LNCaP clone FGC (cell line): Measurements from ENCODE around the gene CACNA1G.

Source experiments
- DNase-seq: peaks from one replicate; pipeline ENCODE4 v3.0.0-alpha.2; 2011; ENCODE audit warnings: low read depth
- H3K4me3 ChIP-seq: 2 replicates; pipeline ENCODE4 v1.5.1; 2011; ENCODE audit warnings: mild to moderate bottlenecking, low read depth, low read length, control low read depth
- CTCF ChIP-seq: IDR thresholded peaks from 2 replicates; pipeline ENCODE4 v1.5.1; 2012; ENCODE audit warnings: mild to moderate bottlenecking; ENCODE audit not compliant: control insufficient read depth, insufficient read depth; ENCODE audit errors: extremely low read depth

CACNA1G gene

GRCh38 chr17:50661795-50662391 lies 101.4 kb downstream of the CACNA1G start:
- no peak overlapping the region for H3K4me3 ChIP-seq
- DNase-seq: no peak
- no peak for TF ChIP-seq CTCF

DNA sequence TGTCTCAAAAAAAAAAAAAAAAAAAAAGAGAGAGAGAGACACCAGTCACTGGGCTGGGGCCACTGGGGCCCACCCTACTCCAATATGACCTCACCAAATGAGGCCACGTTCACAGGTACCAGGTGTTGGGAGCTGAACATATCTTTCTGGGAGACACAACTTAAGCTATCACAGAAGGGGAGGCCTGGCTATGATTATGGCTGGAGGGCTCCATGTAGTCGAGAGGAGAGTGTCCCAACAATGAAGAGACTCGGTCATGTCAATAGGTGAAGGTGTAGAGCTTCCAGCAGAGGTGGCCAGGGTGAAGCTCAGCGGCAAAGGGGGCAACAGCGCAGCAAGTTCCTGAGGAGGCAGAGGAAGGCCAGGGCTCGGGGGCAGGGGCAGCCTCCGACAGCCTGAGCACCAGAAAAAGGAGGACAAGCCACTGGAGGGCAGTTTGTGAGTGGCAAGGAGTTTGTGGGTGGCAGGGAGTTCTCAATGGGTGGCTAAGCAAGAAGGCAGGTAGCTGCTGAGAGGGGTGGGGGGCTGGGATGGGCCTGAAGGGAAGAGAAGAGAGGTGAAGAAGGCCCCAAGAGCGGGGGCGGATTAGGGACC lies 102.2 kb downstream of the CACNA1G start:
- TF ChIP-seq CTCF: no peak

GRCh38 chr17:50663812-50664374 lies 103.4 kb downstream of the CACNA1G start:
- H3K4me3 ChIP-seq: no peak overlapping the region
- no peak for TF ChIP-seq CTCF
- no peak for DNase-seq

More for the DNA sequence above, 102.2 kb downstream of the CACNA1G start:
- no peak for DNase-seq
- H3K4me3 ChIP-seq: no peak overlapping the region

DNA sequence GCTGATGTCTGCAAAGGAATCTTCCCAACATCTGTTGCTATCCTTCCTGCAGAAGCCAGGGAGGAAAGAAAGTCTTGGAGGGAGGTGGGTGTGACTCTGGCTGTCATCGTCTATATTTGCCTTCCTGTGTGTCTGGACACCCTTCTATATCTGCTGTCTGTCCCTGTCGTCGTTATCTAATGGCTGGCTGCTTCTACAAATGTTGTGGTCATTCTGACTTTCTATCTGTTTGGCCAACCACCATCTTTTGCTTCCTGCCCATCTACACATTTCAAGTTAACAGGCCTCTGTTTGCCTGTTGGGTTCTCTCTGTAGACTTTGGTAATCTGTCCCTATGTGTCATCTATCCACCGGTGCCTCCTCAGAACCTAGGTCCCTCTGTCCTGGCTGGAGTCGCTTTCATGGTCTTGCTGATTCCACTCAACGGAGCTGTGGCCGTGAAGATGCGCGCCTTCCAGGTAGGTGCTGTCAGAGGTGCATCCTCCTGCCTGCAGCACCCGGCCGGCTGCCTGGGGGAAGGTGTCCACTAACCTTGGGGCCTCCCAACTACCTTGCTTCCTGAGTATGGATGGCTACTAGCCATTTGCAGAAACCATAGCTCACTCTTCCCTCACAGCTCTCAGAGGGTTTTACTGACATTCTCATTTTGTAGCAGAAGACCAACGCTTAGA lies 104.4 kb downstream of the CACNA1G start:
- H3K4me3 ChIP-seq: no peak overlapping the region
- TF ChIP-seq CTCF: no peak
- no peak for DNase-seq

DNA sequence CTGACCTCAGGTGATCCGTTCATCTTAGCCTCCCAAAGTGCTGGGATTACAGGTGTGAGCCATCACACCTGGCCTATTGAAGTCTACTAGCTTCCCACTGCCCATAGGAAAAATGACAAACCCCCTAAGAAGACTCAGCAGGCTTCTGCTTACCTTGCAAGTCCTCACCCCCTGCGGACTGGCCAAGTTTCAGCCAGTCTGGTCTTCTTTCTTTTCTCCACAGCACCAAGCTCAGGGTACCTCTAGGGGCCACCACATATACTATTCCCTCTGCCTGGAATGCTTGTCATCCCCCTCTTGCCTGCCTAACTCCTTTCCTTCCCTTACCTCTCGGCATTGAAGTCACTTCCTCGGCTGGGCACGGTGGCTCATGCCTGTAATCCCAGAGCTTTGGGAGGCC lies 105.3 kb downstream of the CACNA1G start:
- no peak for TF ChIP-seq CTCF
- DNase-seq: no peak
- no peak overlapping the region for H3K4me3 ChIP-seq

DNA sequence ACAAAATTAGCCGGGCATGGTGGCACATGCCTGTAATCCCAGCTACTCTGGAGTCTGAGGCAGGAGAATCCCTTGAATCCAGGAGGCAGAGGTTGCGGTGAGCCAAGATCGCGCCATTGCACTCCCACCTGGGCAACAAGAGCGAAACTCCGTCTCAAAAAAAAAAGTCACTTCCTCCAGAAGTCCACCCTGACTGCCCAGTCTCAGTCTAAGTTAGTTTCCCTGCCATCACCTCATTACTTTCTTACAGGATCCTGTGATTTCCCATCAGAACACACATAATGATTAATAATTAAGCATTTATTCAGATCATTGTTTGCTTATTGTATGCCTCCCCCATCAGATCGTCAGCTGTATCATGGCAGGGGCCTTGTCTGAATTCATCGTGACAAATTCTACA lies 105.8 kb downstream of the CACNA1G start:
- no peak for TF ChIP-seq CTCF
- no peak for DNase-seq
- H3K4me3 ChIP-seq: no peak overlapping the region
